ENCODE measurements around the gene NAA15.
A peak's percentile ranks its signal among the peaks of the same experiment; 100 is the strongest.

DNA sequence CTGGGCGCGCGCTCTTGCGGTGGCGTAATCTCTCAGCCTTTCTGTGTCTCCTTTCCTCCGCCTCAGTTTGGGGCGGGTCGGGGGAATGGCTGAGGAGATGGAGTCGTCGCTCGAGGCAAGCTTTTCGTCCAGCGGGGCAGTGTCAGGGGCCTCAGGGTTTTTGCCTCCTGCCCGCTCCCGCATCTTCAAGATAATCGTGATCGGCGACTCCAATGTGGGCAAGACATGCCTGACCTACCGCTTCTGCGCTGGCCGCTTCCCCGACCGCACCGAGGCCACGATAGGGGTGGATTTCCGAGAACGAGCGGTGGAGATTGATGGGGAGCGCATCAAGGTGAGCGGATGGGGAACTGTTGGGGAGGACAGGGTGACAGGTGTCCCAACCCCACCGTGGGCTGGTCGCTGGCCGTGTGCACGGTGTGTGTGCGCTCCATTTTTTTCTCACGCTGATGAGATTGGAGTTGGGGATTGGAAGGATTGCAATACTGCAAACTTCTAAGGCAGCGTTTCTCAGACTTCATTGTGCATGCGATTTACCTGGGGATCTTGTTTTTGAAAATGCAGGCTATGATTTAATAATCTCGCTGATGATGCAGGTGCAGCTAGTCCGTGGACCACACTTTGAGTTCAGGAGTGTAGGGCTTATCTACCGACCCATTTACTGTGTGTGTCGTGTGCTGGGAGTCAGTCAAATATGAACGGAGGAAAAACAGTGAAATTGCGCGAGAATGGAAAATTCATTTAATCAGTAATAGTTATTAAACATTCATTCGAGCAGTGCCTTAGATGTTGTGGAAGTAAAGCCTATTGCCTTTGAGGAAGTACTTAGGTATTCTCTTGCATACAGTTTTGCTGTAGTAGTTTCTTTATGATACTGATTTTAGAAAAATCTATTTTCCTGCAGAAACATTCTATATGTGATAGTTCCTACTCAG lies 153.1 kb downstream of the NAA15 start, which contains the start of gene RAB33B:
- peak; percentile 85 to 87 for TF ChIP-seq POLR2A (IDR thresholded peaks at IDR 0.05)
- peak in 1 of 5 experiments; percentile 4 for TF ChIP-seq CTCF (IDR thresholded peaks at IDR 0.05 in 4 of 5, conservative IDR thresholded peaks at IDR 0.05 in 1 of 5)

Measured in gastrocnemius medialis (tissue), 4 donors.